HG03135 (cell line): Measurements from ENCODE around the gene ZNF384.

Source experiments
- ATAC-seq: cut with Tn5 transposase; IDR thresholded peaks from one replicate; pipeline ENCODE4 v1.9.1; 2021; ENCODE audit warnings: mild to moderate bottlenecking, moderate library complexity; ENCODE audit not compliant: unreplicated experiment

The ZNF384 gene

GRCh38 chr12:6626654-6627283 is 62.4 kb downstream of the ZNF384 start:
- ATAC-seq: no peak

- no peak for ATAC-seq
Measured at GRCh38 chr12:6620885-6621274, 68.3 kb downstream of the ZNF384 start.

GRCh38 chr12:6620137-6620884 is 68.9 kb downstream of the ZNF384 start:
- no peak for ATAC-seq

- ATAC-seq: no peak
Measured at GRCh38 chr12:6618483-6619225, 70.5 kb downstream of the ZNF384 start.
